SJCRH30 (cell line): ENCODE data around the gene LIPK. TPM values are rescaled to one million over a fixed set of nuclear protein-coding genes. Genes with fewer than 3 reads are reported as not detected.
A peak's percentile ranks its signal among the peaks of the same experiment; 100 is the strongest.

Experiments
- DNase-seq, 2 experiments: peaks; one replicate each; pipeline ENCODE4 v3.0.0-alpha.2; 2015 to 2020
- H3K27ac ChIP-seq: fragments of 250-450 bp; sonication (Bioruptor Pico); 2 replicates; pipeline ENCODE4 v1.5.1; 2020; ENCODE audit warnings: mild to moderate bottlenecking, moderate library complexity
- H3K27me3 ChIP-seq: fragments of 250-450 bp; sonication (Bioruptor Pico); 2 replicates; pipeline ENCODE4 v1.5.1; 2020; ENCODE audit warnings: mild to moderate bottlenecking, moderate library complexity
- H3K36me3 ChIP-seq: fragments of 250-450 bp; sonication (Bioruptor Pico); 2 replicates; pipeline ENCODE4 v1.5.1; 2020; ENCODE audit warnings: mild to moderate bottlenecking, moderate library complexity
- H3K4me1 ChIP-seq: fragments of 250-450 bp; sonication (Bioruptor Pico); 2 replicates; pipeline ENCODE4 v1.5.1; 2020; ENCODE audit warnings: mild to moderate bottlenecking, moderate library complexity
- H3K4me3 ChIP-seq: fragments of 250-450 bp; sonication (Bioruptor Pico); 2 replicates; pipeline ENCODE4 v1.5.1; 2020; ENCODE audit warnings: mild to moderate bottlenecking, moderate library complexity
- H3K9me3 ChIP-seq: fragments of 250-450 bp; sonication (Bioruptor Pico); replicated peaks from 2 replicates; pipeline ENCODE4 v1.5.1; 2020; ENCODE audit warnings: mild to moderate bottlenecking, moderate library complexity
- total RNA-seq: library from RNA; depleted of rRNA; stranded (reverse); fragments of >200 nt; shearing (Covaris generic); gene quantifications from 2 replicates; pipeline ENCODE4 v1.2.3, GENCODE V29; 2014

LIPK gene
- total RNA-seq, 1 experiment from 2014 or later: not detected

DNA sequence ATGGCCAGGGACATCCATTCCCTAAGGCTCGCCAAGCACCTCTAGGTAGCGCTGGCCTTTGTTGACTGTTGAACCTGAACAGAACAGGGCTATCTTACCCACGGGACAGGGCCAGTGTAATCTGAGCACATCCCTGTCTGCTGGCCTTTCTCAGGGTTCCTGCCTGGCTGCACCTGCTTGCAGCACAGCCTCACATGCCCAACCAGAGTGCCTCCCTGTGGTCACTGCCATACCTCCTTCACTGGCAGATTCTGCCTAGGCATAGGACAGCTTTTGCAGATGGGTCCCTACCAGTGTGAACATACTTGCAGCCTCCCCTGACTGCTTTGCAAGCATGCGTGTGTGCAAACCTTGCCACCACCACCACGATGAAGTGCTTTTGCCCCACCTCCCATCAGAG is 38.0 kb downstream of the LIPK start:
- H3K36me3 ChIP-seq: no peaks in the 10 kb centered on the region
- no peak overlapping the region for H3K27ac ChIP-seq
- H3K4me1 ChIP-seq: no peaks in the 10 kb centered on the region
- no peaks in the 10 kb centered on the region for H3K9me3 ChIP-seq
- H3K4me3 ChIP-seq: no peak overlapping the region
- H3K27me3 ChIP-seq: no peaks in the 10 kb centered on the region
- peak in 1 of 2 experiments; percentile 13 for DNase-seq

DNA sequence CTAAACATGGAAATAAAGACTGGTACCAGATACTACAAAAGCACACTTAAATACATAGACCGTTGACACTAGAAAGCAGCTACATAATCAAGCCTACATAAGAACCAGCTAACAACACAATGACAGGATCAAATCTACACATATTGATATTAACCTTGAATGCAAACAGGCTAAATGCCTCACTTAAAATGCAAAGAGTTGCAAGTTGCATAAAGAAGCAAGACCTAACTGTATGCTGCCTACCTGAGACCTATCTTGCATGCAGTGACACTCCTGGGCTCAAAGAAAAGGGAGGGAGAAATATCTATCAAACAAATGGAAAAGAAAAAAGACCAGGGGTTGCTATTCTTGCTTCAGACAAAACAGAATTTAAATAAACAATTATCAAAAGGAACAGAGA is 39.6 kb downstream of the LIPK start:
- H3K4me3 ChIP-seq: no peak overlapping the region

DNA sequence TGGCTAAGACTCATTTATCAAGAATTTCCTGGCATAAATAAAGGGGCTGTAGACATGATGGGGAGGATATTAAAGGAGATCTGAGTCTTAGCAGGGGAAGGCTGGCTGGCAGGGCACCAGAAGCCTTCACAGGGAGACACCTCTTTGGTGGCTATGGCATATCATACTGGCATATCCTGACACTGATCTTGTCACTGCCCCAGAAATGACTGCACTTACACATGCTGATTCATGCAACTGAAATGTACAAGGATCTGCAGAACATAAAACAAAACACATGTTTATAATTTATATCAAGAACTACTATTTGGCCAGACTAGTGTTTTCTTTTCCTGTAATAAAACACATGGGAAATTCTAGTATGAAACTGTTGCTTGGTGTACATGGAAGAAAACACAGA is 48.2 kb downstream of the LIPK start:
- no peak for DNase-seq

More for the DNA sequence above, 39.6 kb downstream of the LIPK start:
- Histone ChIP-seq H3K36me3 (no peaks in the 10 kb centered on the region), H3K27ac (no peak overlapping the region), H3K4me1 (no peaks in the 10 kb centered on the region), H3K27me3 (no peaks in the 10 kb centered on the region), H3K9me3 (no peaks in the 10 kb centered on the region)
- no peak for DNase-seq

DNA sequence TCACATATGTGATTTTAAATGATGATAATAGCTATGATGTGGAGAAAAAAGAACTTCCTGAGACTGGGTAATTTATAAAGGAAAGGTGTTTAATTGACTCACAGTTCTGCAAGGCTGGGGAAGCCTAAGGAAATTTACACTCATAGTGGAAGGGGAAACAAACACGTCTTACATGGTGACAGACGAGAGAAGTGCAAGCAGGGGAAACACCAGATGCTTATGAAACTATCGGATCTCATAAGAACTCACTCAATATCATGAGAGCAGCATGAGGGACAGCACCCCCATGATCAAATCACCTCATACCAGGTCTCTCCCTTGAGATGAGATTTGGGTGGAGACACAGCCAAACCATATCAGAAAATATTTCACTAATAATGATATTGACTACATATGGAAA is 49.7 kb downstream of the LIPK start:
- Histone ChIP-seq H3K9me3 (no peaks in the 10 kb centered on the region), H3K4me3 (no peak overlapping the region), H3K4me1 (no peaks in the 10 kb centered on the region), H3K27me3 (no peaks in the 10 kb centered on the region), H3K36me3 (no peaks in the 10 kb centered on the region), H3K27ac (no peak overlapping the region)
- no peak for DNase-seq

More for the DNA sequence above, 48.2 kb downstream of the LIPK start:
- Histone ChIP-seq H3K27me3 (no peaks in the 10 kb centered on the region), H3K4me3 (no peak overlapping the region), H3K27ac (no peak overlapping the region), H3K9me3 (no peaks in the 10 kb centered on the region), H3K4me1 (no peaks in the 10 kb centered on the region), H3K36me3 (no peaks in the 10 kb centered on the region)

DNA sequence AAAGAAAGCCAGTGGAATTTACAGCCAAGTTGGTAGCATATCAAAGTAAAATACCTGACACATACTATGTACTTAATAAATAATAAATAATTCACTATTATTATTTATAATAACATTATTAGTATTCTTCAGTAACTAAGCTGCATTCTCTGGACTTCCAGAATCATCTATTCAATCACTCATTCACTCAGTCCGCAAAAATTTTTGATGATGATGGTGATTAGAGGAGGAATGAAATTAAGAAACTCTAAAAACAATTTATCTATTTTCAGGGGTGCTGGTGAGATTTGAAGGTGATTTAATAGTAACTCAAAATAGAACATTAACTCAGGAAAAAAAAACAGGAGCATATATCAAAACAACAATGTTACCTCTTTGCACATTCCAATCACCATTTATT is 50.6 kb downstream of the LIPK start:
- Histone ChIP-seq H3K4me1 (no peaks in the 10 kb centered on the region), H3K27me3 (no peaks in the 10 kb centered on the region)
- DNase-seq: no peak

GRCh38 chr10:88759366-88760101 is 53.5 kb downstream of the LIPK start, which contains the start of gene LIPN:
LIPN (plus strand) TSS chr10:88760020; CDS start chr10:88761406, 1,386 bp downstream.
- no peak for DNase-seq
- Histone ChIP-seq H3K4me3 (no peak within 1 kb of the TSS), H3K27me3 (no peaks in the 10 kb centered on the region), H3K36me3 (no peaks in the 10 kb centered on the region), H3K27ac (no peak within 1 kb of the TSS), H3K4me1 (no peaks in the 10 kb centered on the region), H3K9me3 (no peaks in the 10 kb centered on the region)

More for the DNA sequence above, 50.6 kb downstream of the LIPK start:
- Histone ChIP-seq H3K36me3 (no peaks in the 10 kb centered on the region), H3K4me3 (no peak overlapping the region), H3K9me3 (no peaks in the 10 kb centered on the region), H3K27ac (no peak overlapping the region)

GRCh38 chr10:88762906-88763305 is 56.9 kb downstream of the LIPK start:
- no peak for DNase-seq
- Histone ChIP-seq H3K9me3 (no peaks in the 10 kb centered on the region), H3K27me3 (no peaks in the 10 kb centered on the region), H3K4me1 (no peaks in the 10 kb centered on the region), H3K4me3 (no peak overlapping the region), H3K36me3 (no peaks in the 10 kb centered on the region), H3K27ac (no peak overlapping the region)

GRCh38 chr10:88763441-88763840 is 57.4 kb downstream of the LIPK start:
- Histone ChIP-seq H3K4me1 (no peaks in the 10 kb centered on the region), H3K36me3 (no peaks in the 10 kb centered on the region), H3K27ac (no peak overlapping the region), H3K9me3 (no peaks in the 10 kb centered on the region), H3K27me3 (no peaks in the 10 kb centered on the region), H3K4me3 (no peak overlapping the region)
- no peak for DNase-seq

- Histone ChIP-seq H3K4me1 (no peaks in the 10 kb centered on the region), H3K27ac (no peak overlapping the region)
- no peak for DNase-seq
Observed at GRCh38 chr10:88764110-88764509, 58.1 kb downstream of the LIPK start.

GRCh38 chr10:88765816-88766215 is 59.8 kb downstream of the LIPK start:
- no peak overlapping the region for H3K27ac ChIP-seq
- no peak for DNase-seq
- no peak overlapping the region for H3K4me3 ChIP-seq
- no peaks in the 10 kb centered on the region for H3K36me3 ChIP-seq
- no peaks in the 10 kb centered on the region for H3K4me1 ChIP-seq
- H3K9me3 ChIP-seq: no peaks in the 10 kb centered on the region
- no peaks in the 10 kb centered on the region for H3K27me3 ChIP-seq

More at GRCh38 chr10:88764110-88764509, 58.1 kb downstream of the LIPK start:
- no peaks in the 10 kb centered on the region for H3K36me3 ChIP-seq
- no peaks in the 10 kb centered on the region for H3K9me3 ChIP-seq
- H3K27me3 ChIP-seq: no peaks in the 10 kb centered on the region
- H3K4me3 ChIP-seq: no peak overlapping the region

DNA sequence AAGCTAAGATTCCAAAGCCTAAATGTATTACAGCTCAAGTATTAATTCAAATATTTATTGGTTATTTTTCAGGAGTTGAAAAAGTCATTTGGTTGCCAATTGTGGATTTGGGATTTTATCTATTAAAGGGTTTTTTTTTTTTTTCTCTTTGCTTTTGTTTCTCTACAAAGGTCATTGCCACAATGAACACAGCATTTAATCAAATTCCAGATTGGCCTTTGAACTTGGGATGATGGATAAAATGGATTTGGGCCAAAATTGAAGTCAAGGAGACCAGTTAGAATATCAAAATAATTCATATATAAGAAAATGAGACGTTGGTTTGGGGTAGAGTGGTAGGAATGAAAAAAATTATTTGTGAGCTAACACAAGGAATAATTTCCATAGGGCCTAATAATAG is 63.3 kb downstream of the LIPK start:
- Histone ChIP-seq H3K4me1 (no peaks in the 10 kb centered on the region), H3K27ac (no peak overlapping the region), H3K4me3 (no peak overlapping the region), H3K9me3 (no peaks in the 10 kb centered on the region), H3K27me3 (no peaks in the 10 kb centered on the region), H3K36me3 (no peaks in the 10 kb centered on the region)
- no peak for DNase-seq

DNA sequence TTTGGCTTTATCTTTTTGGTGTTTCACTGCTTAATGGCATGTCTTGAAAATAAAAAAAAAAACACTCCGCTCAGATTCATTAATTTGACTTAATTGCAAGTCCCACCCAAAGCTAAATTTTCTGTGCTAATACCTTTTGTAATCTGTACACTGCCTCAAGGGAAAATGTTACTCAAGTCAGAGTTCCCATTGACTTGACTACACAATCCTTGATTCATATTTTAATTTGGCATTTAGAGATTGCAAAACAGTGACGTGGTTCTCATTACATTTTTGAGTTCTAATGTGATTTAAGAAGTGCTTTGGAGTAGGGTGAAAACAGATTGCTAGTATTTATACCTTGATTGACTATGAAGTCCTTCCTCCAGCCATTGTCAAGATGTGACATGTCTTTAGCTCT is 75.2 kb downstream of the LIPK start:
- Histone ChIP-seq H3K9me3 (no peaks in the 10 kb centered on the region), H3K27me3 (no peaks in the 10 kb centered on the region), H3K36me3 (no peaks in the 10 kb centered on the region), H3K4me1 (no peaks in the 10 kb centered on the region), H3K27ac (no peak overlapping the region), H3K4me3 (no peak overlapping the region)
- DNase-seq: no peak

- Histone ChIP-seq H3K36me3 (no peaks in the 10 kb centered on the region), H3K27ac (no peak overlapping the region), H3K27me3 (no peaks in the 10 kb centered on the region), H3K9me3 (no peaks in the 10 kb centered on the region), H3K4me3 (no peak overlapping the region), H3K4me1 (no peaks in the 10 kb centered on the region)
- no peak for DNase-seq
Observed at GRCh38 chr10:88782222-88782621, 76.2 kb downstream of the LIPK start.

DNA sequence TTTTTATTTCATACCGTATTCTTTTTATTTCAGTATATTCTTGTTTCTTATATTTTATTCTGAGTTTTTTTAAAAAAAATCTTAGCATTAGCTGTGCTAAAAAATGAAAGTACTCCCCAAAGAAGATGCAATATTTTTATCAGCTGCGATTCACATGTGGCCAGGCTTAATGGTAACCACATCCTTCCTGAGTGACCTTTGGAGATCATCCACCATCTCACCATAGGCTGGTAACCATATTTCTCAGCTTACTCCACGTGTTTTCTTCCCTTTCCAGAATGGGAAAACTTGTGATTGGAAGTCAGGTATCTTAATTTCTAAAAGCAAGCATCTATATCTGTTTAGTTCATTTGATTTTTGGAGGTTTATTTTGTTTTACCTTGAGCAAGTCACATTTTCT is 77.7 kb downstream of the LIPK start:
- Histone ChIP-seq H3K36me3 (no peaks in the 10 kb centered on the region), H3K4me1 (no peaks in the 10 kb centered on the region), H3K4me3 (no peak overlapping the region), H3K9me3 (no peaks in the 10 kb centered on the region), H3K27ac (no peak overlapping the region), H3K27me3 (no peaks in the 10 kb centered on the region)
- peak in 1 of 2 experiments; percentile 3 for DNase-seq

- Histone ChIP-seq H3K27me3 (no peaks in the 10 kb centered on the region), H3K27ac (no peak overlapping the region), H3K9me3 (no peaks in the 10 kb centered on the region), H3K36me3 (no peaks in the 10 kb centered on the region), H3K4me3 (no peak overlapping the region), H3K4me1 (no peaks in the 10 kb centered on the region)
- DNase-seq: no peak
Observed at GRCh38 chr10:88786032-88786770, 80.2 kb downstream of the LIPK start.
